ENCODE measurements around the gene SVEP1.

SVEP1 gene

GRCh38 chr9:110517483-110517882, 62.1 kb downstream of the SVEP1 start:
- DNase-seq (ENCODE audit: low read depth), result no peak
- no peak overlapping the region for H3K4me3 ChIP-seq (ENCODE audit: control insufficient read depth, low read depth, low read length)
- TF ChIP-seq CTCF (conservative IDR thresholded peaks at IDR 0.05; ENCODE audit: control insufficient read depth, insufficient read depth, low read depth, low read length), result no peak

GRCh38 chr9:110514897-110515296, 64.6 kb downstream of the SVEP1 start:
- H3K4me3 ChIP-seq (ENCODE audit: control insufficient read depth, low read depth, low read length), result no peak overlapping the region
- no peak for TF ChIP-seq CTCF (conservative IDR thresholded peaks at IDR 0.05; ENCODE audit: control insufficient read depth, insufficient read depth, low read depth, low read length)
- DNase-seq (ENCODE audit: low read depth), result no peak

DNA sequence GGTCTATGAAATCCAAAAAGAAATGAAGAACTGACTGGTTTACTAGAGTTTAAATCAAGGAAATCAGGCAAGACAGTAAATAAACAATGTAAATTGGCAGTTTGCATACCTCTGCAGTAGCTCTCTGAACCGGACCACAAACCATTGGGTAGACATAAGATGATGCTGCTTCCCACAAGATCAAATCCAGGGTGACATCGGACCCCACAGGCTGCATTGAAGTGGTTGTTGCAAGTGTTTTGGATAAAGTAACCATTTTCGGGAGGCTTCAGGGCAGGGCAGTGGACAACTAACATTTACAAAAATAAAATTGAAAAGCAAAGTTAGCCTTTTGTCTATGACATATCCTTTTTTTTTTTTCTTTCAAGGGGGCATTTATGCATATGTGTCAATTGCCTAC, 66.7 kb downstream of the SVEP1 start:
- TF ChIP-seq CTCF (conservative IDR thresholded peaks at IDR 0.05; ENCODE audit: control insufficient read depth, insufficient read depth, low read depth, low read length), result no peak
- no peak for DNase-seq (ENCODE audit: low read depth)
- H3K4me3 ChIP-seq (ENCODE audit: control insufficient read depth, low read depth, low read length), result no peak overlapping the region

DNA sequence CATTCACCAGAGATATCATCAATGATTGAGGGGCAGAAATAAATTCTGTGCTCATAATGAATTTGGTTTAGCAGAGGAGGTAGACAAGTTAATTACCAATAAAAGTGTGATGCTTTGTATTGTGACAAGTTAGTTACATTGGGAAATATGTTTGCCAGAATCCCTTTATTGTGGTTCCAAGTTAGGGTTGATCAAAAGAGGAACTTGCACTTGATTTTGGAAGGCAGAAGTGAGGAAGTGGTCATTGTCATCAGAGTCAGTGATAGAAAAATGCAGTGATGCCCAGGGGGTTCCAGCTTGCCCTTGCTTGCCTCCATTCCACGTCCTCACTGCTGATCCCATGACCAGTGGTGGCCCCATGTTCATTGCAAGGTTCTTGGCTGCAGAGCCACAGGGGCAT, 69.7 kb downstream of the SVEP1 start:
- no peak for DNase-seq (ENCODE audit: low read depth)
- H3K4me3 ChIP-seq (ENCODE audit: control insufficient read depth, low read depth, low read length), result no peak overlapping the region
- no peak for TF ChIP-seq CTCF (conservative IDR thresholded peaks at IDR 0.05; ENCODE audit: control insufficient read depth, insufficient read depth, low read depth, low read length)

DNA sequence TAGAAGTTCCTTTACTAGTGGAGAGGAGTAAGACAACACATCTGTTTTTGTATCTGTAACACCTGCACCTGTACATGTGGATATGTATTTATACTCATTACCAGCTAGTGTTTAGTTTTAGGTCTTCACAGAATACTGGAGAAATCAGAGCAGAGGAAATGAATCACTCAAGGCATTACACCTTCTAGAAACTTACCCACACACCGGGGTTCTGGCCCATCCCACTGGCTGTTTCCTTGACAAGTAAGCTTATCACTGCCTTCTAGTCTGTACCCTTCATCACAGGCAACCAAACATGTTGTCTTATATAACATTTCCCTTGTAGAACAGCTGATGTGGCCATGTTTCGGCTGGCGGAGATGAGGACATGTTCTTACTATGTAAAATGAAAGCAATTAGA, 76.7 kb downstream of the SVEP1 start:
- TF ChIP-seq CTCF (conservative IDR thresholded peaks at IDR 0.05; ENCODE audit: control insufficient read depth, insufficient read depth, low read depth, low read length), result no peak
- no peak for DNase-seq (ENCODE audit: low read depth)
- no peak overlapping the region for H3K4me3 ChIP-seq (ENCODE audit: control insufficient read depth, low read depth, low read length)

DNA sequence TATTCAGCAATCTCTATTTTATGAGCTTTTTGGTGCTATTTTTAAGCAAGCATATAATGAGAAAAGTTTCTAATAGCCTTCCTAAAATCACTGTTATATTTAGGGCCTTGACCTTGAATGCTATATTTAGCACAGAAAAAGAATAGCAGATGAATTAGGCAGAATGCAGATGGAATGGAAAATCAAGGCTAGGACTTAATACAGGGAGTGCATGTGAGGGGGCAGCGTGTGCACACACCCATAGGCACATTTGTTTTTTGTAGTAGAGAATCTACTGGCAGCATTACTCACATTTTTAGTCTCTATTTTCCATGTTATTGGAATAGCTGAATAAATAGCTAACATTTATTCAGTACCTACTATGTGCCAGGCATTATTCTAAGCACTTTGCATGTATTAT, 79.9 kb downstream of the SVEP1 start:
- no peak overlapping the region for H3K4me3 ChIP-seq (ENCODE audit: control insufficient read depth, low read depth, low read length)

More for the DNA sequence above, 79.9 kb downstream of the SVEP1 start:
- DNase-seq (ENCODE audit: low read depth), result no peak
- TF ChIP-seq CTCF (conservative IDR thresholded peaks at IDR 0.05; ENCODE audit: control insufficient read depth, insufficient read depth, low read depth, low read length), result no peak

Data from fibroblast of mammary gland (primary cell).